Thyroid gland (tissue), 4 donors: ENCODE data around the gene WDFY2. TPM values are rescaled to one million over a fixed set of nuclear protein-coding genes. Genes with fewer than 3 reads are reported as not detected.

Experiments used
- DNase-seq, 2 donors: peaks; one replicate each; pipeline ENCODE4 v3.0.0-alpha.2; 2019
- H3K27ac ChIP-seq, 3 donors: fragments of 200-600 bp; sonication (generic); 1 replicate in 2 of 3; 2 replicates in 1 of 3; pipeline ENCODE4 v1.5.1; 2016 to 2019; ENCODE audit warnings: mild to moderate bottlenecking in 1 of 3, moderate library complexity in 1 of 3
- H3K27me3 ChIP-seq: fragments of 200-600 bp; sonication (generic); one replicate; pipeline ENCODE4 v1.5.1; 2019
- H3K36me3 ChIP-seq, 2 donors: fragments of 200-600 bp; sonication (generic); one replicate each; pipeline ENCODE4 v1.5.1; 2016 to 2019
- H3K4me1 ChIP-seq, 2 donors: fragments of 200-600 bp; sonication (generic); one replicate each; pipeline ENCODE4 v1.5.1; 2017 to 2019
- H3K4me3 ChIP-seq, 3 donors: fragments of 200-600 bp; sonication (generic); replicated peaks in 1 of 3; 1 replicate in 2 of 3; 2 replicates in 1 of 3; pipeline ENCODE4 v1.5.1; 2016; ENCODE audit warnings: mild to moderate bottlenecking in 1 of 3
- H3K9me3 ChIP-seq: fragments of 200-600 bp; sonication (generic); one replicate; pipeline ENCODE4 v1.5.1; 2017
- POLR2A ChIP-seq, 2 donors: fragments of 450-650 bp; IDR thresholded peaks; one replicate each; pipeline ENCODE4 v1.6.1; 2017; ENCODE audit warnings: antibody characterized with exemption in 2 of 2, mild to moderate bottlenecking in 2 of 2, moderate library complexity in 1 of 2
- WGBS, 2 donors: methylation state at CpG; one replicate each; pipeline ENCODE4 v1.1.5; 2017; 5-methylcytosine and 5-hydroxymethylcytosine counted together
- intact Hi-C: fragments of 100-400 bp; cut with DNase I; formaldehyde crosslinking; loops from one replicate; pipeline ENCODE4 v1.15.1; 2023
- total RNA-seq, 4 donors: library from RNA; depleted of rRNA; stranded (reverse); fragments of >200 nt; gene quantifications; one replicate each; pipeline ENCODE4 v1.2.3, GENCODE V29; 2016
- TF ChIP-seq, protein P1 (sequence below), 6 experiments: fragments of 200-600 bp in 3 of 6; fragments of 450-650 bp in 3 of 6; sonication (generic) in 3 of 6; IDR thresholded peaks; one replicate each; pipeline ENCODE4 v1.5.1; 2016 to 2019; ENCODE audit warnings: antibody characterized with exemption in 6 of 6, mild to moderate bottlenecking in 2 of 6, inconsistent platforms in 1 of 6, moderate library complexity in 1 of 6

Gene WDFY2
- total RNA-seq, 4 donors from 2014 or later = 15.8 to 23.9 (median 20.9) TPM

DNA sequence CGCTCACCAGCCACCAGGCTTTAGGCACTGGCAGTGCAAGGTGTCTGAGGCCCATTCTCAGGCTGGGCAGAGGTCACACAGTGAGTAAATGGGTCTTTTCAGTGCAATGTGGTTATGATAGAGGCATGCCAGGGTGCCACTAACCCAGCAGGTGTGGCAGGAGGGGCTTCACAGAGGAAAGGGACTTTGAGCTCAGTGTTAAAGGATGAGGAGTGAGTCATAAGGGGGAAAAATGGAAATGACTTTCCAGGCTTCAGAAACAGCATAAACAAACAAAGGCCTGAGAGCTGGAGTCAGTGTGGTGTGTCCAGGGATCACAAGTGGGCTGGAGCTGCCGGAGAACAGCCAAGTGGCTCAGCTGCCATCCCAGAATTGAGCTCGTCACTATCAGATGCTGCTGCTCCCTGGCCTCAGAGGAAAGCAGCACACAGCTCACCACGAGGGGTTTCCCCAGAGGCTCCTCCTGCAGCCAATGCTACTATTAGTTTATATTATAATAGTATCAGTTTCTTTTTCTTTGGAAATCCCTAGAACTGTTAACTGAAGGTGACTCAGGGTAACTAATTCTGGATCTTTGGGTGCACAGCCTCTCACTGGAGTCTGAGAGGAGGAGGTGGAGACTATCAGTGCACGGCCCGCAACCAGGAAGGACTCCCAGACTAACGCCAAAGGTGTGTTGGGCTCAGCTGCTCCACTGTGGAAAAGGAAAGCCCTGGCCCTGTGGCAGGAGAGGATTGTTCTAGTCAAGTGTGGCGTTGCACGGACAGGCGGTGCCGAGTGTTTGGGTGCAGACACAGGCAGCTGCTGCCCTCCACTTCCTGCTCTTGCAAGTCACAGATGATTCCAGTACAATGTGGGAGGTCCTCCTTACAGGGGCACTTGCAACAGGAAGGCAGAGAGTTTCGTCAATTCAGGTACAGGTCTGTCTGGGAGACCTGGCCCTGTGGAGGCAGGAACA is 180.2 kb downstream of the WDFY2 start:
- WGBS, 2 donors = 20 to 29% methylated on average over 12 of the region's 12 CpGs
- TF ChIP-seq, protein P1, sequence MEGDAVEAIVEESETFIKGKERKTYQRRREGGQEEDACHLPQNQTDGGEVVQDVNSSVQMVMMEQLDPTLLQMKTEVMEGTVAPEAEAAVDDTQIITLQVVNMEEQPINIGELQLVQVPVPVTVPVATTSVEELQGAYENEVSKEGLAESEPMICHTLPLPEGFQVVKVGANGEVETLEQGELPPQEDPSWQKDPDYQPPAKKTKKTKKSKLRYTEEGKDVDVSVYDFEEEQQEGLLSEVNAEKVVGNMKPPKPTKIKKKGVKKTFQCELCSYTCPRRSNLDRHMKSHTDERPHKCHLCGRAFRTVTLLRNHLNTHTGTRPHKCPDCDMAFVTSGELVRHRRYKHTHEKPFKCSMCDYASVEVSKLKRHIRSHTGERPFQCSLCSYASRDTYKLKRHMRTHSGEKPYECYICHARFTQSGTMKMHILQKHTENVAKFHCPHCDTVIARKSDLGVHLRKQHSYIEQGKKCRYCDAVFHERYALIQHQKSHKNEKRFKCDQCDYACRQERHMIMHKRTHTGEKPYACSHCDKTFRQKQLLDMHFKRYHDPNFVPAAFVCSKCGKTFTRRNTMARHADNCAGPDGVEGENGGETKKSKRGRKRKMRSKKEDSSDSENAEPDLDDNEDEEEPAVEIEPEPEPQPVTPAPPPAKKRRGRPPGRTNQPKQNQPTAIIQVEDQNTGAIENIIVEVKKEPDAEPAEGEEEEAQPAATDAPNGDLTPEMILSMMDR (IDR thresholded peaks at IDR 0.05) = peak in 2 of 6 experiments; percentile 4 to 6
- peak in 1 of 2 donors; percentile 67 for TF ChIP-seq POLR2A (IDR thresholded peaks at IDR 0.05)
- no peaks in the 10 kb centered on the region for H3K36me3 ChIP-seq
- DNase-seq = peak; percentile 93
- no peak overlapping the region for H3K4me3 ChIP-seq
- H3K27ac ChIP-seq = peak overlapping the region; percentile 96 to 100 (median 97)
- intact Hi-C loops = no loop called here
- no peaks in the 10 kb centered on the region for H3K27me3 ChIP-seq
- H3K9me3 ChIP-seq = no peaks in the 10 kb centered on the region
- peaks cover 60 to 69% of the 10 kb centered on the region in 2 donors for H3K4me1 ChIP-seq

DNA sequence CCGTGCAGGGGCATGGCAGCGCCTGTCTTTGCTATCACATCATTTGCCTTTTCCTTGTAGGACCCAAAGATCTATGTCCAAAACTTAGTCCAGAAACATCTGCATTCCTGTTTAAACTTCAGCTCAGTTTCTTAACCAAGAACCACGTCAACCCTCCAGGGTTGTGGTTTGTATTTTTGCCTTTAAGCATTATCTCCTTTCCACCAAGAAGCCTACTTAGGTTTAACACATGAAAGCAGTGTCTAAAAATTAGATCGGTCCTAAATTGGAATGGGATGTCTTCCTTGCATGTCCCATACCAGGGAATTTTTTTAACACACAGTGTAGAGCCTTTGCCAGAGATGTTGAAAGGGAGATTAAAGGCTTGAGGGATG is 180.9 kb downstream of the WDFY2 start:
- H3K4me3 ChIP-seq = no peak overlapping the region
- H3K27ac ChIP-seq = peak overlapping the region; percentile 96 to 100 (median 97)
- intact Hi-C loops = no loop called here
- no peak for DNase-seq
- no peaks in the 10 kb centered on the region for H3K27me3 ChIP-seq
- H3K4me1 ChIP-seq = peaks cover 61 to 76% of the 10 kb centered on the region in 2 donors
- H3K36me3 ChIP-seq = no peaks in the 10 kb centered on the region
- H3K9me3 ChIP-seq = no peaks in the 10 kb centered on the region
- WGBS, 2 donors = 72 to 78% methylated on average over 4 of the region's 4 CpGs
- no peak for TF ChIP-seq POLR2A (IDR thresholded peaks at IDR 0.05)
- TF ChIP-seq, protein P1 (IDR thresholded peaks at IDR 0.05) = no peak

DNA sequence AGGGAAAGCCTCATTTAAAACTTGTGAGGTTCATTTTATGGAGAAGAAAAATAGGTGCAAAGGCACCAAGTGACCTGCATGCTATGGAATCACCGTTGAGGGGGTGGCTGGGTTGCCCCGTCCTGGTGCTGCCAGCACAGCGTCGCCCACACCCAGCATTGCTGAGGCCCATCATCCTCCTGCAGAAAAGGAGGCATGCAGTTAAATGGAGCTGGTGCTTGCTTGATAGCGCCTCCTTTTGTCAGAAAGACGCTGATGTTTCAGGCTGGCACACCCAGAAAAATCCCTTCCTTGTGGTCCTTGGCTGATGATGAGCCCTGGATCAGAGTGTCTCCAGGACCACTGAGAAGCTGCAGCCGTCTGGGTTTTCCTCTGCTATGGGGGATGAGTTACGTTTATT is 182.8 kb downstream of the WDFY2 start:
- Histone ChIP-seq H3K27me3 (no peaks in the 10 kb centered on the region), H3K4me1 (peaks cover 61 to 70% of the 10 kb centered on the region in 2 donors), H3K4me3 (no peak overlapping the region), H3K27ac (peak overlapping the region in 1 of 3 donors; percentile 100), H3K9me3 (no peaks in the 10 kb centered on the region), H3K36me3 (no peaks in the 10 kb centered on the region)
- WGBS, 2 donors = 91 to 95% methylated on average over 8 of the region's 8 CpGs
- no peak for DNase-seq
- TF ChIP-seq, protein P1 (IDR thresholded peaks at IDR 0.05) = no peak
- no peak for TF ChIP-seq POLR2A (IDR thresholded peaks at IDR 0.05)
- intact Hi-C loops = no loop called here

- H3K27ac ChIP-seq = peak overlapping the region; percentile 95 to 100 (median 99)
- no peaks in the 10 kb centered on the region for H3K36me3 ChIP-seq
- peaks cover 50 to 56% of the 10 kb centered on the region in 2 donors for H3K4me1 ChIP-seq
- no peak overlapping the region for H3K4me3 ChIP-seq
- TF ChIP-seq, protein P1 (IDR thresholded peaks at IDR 0.05) = no peak
- TF ChIP-seq POLR2A (IDR thresholded peaks at IDR 0.05) = no peak
- 82 to 88% methylated on average over 14 of the region's 15 CpGs for WGBS, 2 donors
- no peak for DNase-seq
- intact Hi-C loops = no loop called here
- no peaks in the 10 kb centered on the region for H3K9me3 ChIP-seq
- H3K27me3 ChIP-seq = no peaks in the 10 kb centered on the region
These were observed 184.2 kb downstream of the WDFY2 start for GRCh38 chr13:51768378-51768921.

DNA sequence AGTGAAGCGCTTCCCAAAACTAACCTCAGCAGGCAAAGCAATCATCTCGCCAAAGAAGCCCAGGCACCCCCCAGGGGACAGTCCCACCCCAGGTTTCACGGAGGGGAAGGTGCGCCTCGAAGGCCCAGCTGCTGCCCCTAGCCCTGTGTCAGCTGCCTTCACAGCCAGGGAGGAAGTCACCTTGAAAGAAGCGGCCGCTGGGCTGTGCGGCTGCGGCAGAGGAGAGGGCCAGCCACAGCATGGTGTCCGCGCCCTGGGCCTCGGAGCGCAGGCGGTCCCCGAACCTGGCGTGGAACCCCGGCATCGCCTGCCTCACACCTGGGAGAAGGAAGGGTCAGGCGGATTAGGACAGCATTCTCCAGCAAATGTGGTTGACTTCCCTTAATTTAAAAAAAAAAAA is 184.7 kb downstream of the WDFY2 start:
- H3K4me1 ChIP-seq = peaks cover 45 to 51% of the 10 kb centered on the region in 2 donors
- no peak for DNase-seq

More for the DNA sequence above, 184.7 kb downstream of the WDFY2 start:
- H3K4me3 ChIP-seq = no peak overlapping the region
- peak overlapping the region; percentile 95 to 100 (median 99) for H3K27ac ChIP-seq
- 93 to 98% methylated on average over 18 to 19 of the region's 19 CpGs for WGBS, 2 donors
- intact Hi-C loops = no loop called here
- no peaks in the 10 kb centered on the region for H3K9me3 ChIP-seq
- no peaks in the 10 kb centered on the region for H3K36me3 ChIP-seq
- no peak for TF ChIP-seq POLR2A (IDR thresholded peaks at IDR 0.05)
- TF ChIP-seq, protein P1 (IDR thresholded peaks at IDR 0.05) = no peak
- H3K27me3 ChIP-seq = no peaks in the 10 kb centered on the region
